Smooth muscle cell (in vitro differentiated cells): ENCODE data around the gene GPRIN3. TPM values are rescaled to one million over a fixed set of nuclear protein-coding genes. Genes with fewer than 3 reads are reported as not detected.

ENCODE experiments used
- DNase-seq: peaks from one replicate; lab custom pipeline; 2025; ENCODE audit not compliant: unreplicated experiment; lab: John Stamatoyannopoulos, UW
- H2AFZ ChIP-seq: fragments of 200-600 bp; sonication (generic); 2 replicates; pipeline ENCODE4 v1.6.0; 2016; ENCODE audit warnings: antibody characterized with exemption, low read depth, mild to moderate bottlenecking
- H3F3A ChIP-seq: fragments of 200-600 bp; sonication (generic); 2 replicates; pipeline ENCODE4 v1.6.0; 2017; ENCODE audit warnings: antibody characterized with exemption, low read depth
- H3K27ac ChIP-seq: fragments of 200-600 bp; sonication (generic); 2 replicates; pipeline ENCODE4 v1.5.1; 2016; ENCODE audit warnings: low read depth, mild to moderate bottlenecking
- H3K27me3 ChIP-seq: fragments of 200-600 bp; sonication (generic); 2 replicates; pipeline ENCODE4 v1.6.1; 2016; ENCODE audit warnings: low read depth, mild to moderate bottlenecking
- H3K36me3 ChIP-seq: fragments of 200-600 bp; sonication (generic); 2 replicates; pipeline ENCODE4 v1.5.1; 2016; ENCODE audit warnings: low read depth
- H3K4me1 ChIP-seq: fragments of 200-600 bp; sonication (generic); 2 replicates; pipeline ENCODE4 v1.5.1; 2016; ENCODE audit warnings: low read depth
- H3K4me2 ChIP-seq: fragments of 200-600 bp; sonication (generic); 2 replicates; pipeline ENCODE4 v1.6.0; 2016; ENCODE audit warnings: mild to moderate bottlenecking
- H3K4me3 ChIP-seq: fragments of 200-600 bp; sonication (generic); 2 replicates; pipeline ENCODE4 v1.5.1; 2016; ENCODE audit warnings: mild to moderate bottlenecking
- H3K79me2 ChIP-seq: fragments of 200-600 bp; sonication (generic); 2 replicates; pipeline ENCODE4 v1.6.0; 2016; ENCODE audit warnings: low read depth, mild to moderate bottlenecking
- H3K9ac ChIP-seq: fragments of 200-600 bp; sonication (generic); 2 replicates; pipeline ENCODE4 v1.6.0; 2016; ENCODE audit warnings: low read depth
- H3K9me3 ChIP-seq: fragments of 200-600 bp; sonication (generic); replicated peaks from 2 replicates; pipeline ENCODE4 v1.5.1; 2016; ENCODE audit warnings: low read depth
- H4K20me1 ChIP-seq: fragments of 200-600 bp; sonication (generic); 2 replicates; pipeline ENCODE4 v1.6.0; 2016; ENCODE audit warnings: low read depth
- CTCF ChIP-seq: fragments of 200-600 bp; sonication (generic); IDR thresholded peaks from 2 replicates; pipeline ENCODE4 v1.5.1; 2017; ENCODE audit warnings: borderline replicate concordance, mild to moderate bottlenecking, antibody characterized with exemption; ENCODE audit not compliant: insufficient read depth, poor library complexity, severe bottlenecking
- WGBS: methylation state at CpG from one replicate; pipeline ENCODE4 v1.1.7; 2016; ENCODE audit warnings: low lambda C conversion rate; 5-methylcytosine and 5-hydroxymethylcytosine counted together
- polyA plus RNA-seq: library from polyadenylated mRNA; unstranded; fragments of >200 nt; fragmentation: Nextera tagmentation; extraction: Ambion mirVana; gene quantifications from 2 replicates; pipeline ENCODE4 v1.2.1, GENCODE V29; 2016
- total RNA-seq: library from RNA; depleted of rRNA; stranded (reverse); fragments of >200 nt; gene quantifications from 2 replicates; pipeline ENCODE4 v1.2.3, GENCODE V29; 2014

The GPRIN3 gene
- total and polyA plus RNA-seq, 2 experiments from 2014 or later, result 0.47 to 1.8 TPM

- no peaks in the 10 kb centered on the region for H3K4me1 ChIP-seq
- H3K9ac ChIP-seq, result no peak overlapping the region
Measured at GRCh38 chr4:89300499-89300898, 7.1 kb downstream of the GPRIN3 start.

GRCh38 chr4:89300060-89300459, 7.5 kb downstream of the GPRIN3 start:
- Histone ChIP-seq H3K4me1 (no peaks in the 10 kb centered on the region), H3F3A (no peaks in the 10 kb centered on the region), H3K9me3 (no peaks in the 10 kb centered on the region), H3K27me3 (no peaks in the 10 kb centered on the region), H3K9ac (no peak overlapping the region), H3K4me3 (no peak overlapping the region), H3K4me2 (no peak overlapping the region), H3K36me3 (no peaks in the 10 kb centered on the region), H4K20me1 (no peaks in the 10 kb centered on the region), H2AFZ (no peak overlapping the region), H3K79me2 (no peaks in the 10 kb centered on the region), H3K27ac (no peak overlapping the region)
- TF ChIP-seq CTCF, result no peak
- DNase-seq, result no peak
- whole genome bisulfite sequencing, result 100% methylated on average over 2 of the region's 2 CpGs

More at GRCh38 chr4:89300499-89300898, 7.1 kb downstream of the GPRIN3 start:
- no peak for TF ChIP-seq CTCF
- 81% methylated on average over 1 of the region's 1 CpG for WGBS
- Histone ChIP-seq H3K27me3 (no peaks in the 10 kb centered on the region), H3K9me3 (no peaks in the 10 kb centered on the region), H3K36me3 (no peaks in the 10 kb centered on the region), H3K4me2 (no peak overlapping the region), H4K20me1 (no peaks in the 10 kb centered on the region), H2AFZ (no peak overlapping the region), H3F3A (no peaks in the 10 kb centered on the region), H3K27ac (no peak overlapping the region), H3K4me3 (no peak overlapping the region), H3K79me2 (no peaks in the 10 kb centered on the region)
- DNase-seq, result no peak

GRCh38 chr4:89299153-89299791, 8.3 kb downstream of the GPRIN3 start:
- TF ChIP-seq CTCF, result no peak
- 68% methylated on average over 10 of the region's 10 CpGs for WGBS
- no peak overlapping the region for H2AFZ ChIP-seq
- no peak overlapping the region for H3K9ac ChIP-seq
- no peaks in the 10 kb centered on the region for H3K9me3 ChIP-seq
- H3K36me3 ChIP-seq, result no peaks in the 10 kb centered on the region
- no peak for DNase-seq
- no peaks in the 10 kb centered on the region for H3K79me2 ChIP-seq
- H3F3A ChIP-seq, result no peaks in the 10 kb centered on the region
- no peaks in the 10 kb centered on the region for H4K20me1 ChIP-seq
- peak overlapping the region; percentile 28 for H3K4me2 ChIP-seq
- H3K27me3 ChIP-seq, result no peaks in the 10 kb centered on the region
- H3K27ac ChIP-seq, result no peak overlapping the region
- no peak overlapping the region for H3K4me3 ChIP-seq
- no peaks in the 10 kb centered on the region for H3K4me1 ChIP-seq

GRCh38 chr4:89298788-89299152, 8.8 kb downstream of the GPRIN3 start:
- no peaks in the 10 kb centered on the region for H3K27me3 ChIP-seq
- H3K79me2 ChIP-seq, result no peaks in the 10 kb centered on the region
- 22% methylated on average over 2 of the region's 2 CpGs for WGBS
- DNase-seq, result no peak
- peak overlapping the region; percentile 28 for H3K4me2 ChIP-seq
- H3K27ac ChIP-seq, result no peak overlapping the region
- H3K9me3 ChIP-seq, result no peaks in the 10 kb centered on the region
- no peak overlapping the region for H3K4me3 ChIP-seq
- no peaks in the 10 kb centered on the region for H3F3A ChIP-seq
- TF ChIP-seq CTCF, result no peak
- no peaks in the 10 kb centered on the region for H4K20me1 ChIP-seq
- H3K36me3 ChIP-seq, result no peaks in the 10 kb centered on the region
- no peak overlapping the region for H2AFZ ChIP-seq
- H3K4me1 ChIP-seq, result no peaks in the 10 kb centered on the region
- no peak overlapping the region for H3K9ac ChIP-seq
